ENCODE results near the gene SORBS1.

The SORBS1 gene

GRCh38 chr10:95273393-95274312 is 287.5 kb downstream of the SORBS1 start:
- DNase-seq (ENCODE audit: low read depth in 2 of 2): no peak

- no peak for DNase-seq (ENCODE audit: low read depth in 2 of 2)
These were observed 292.7 kb downstream of the SORBS1 start for GRCh38 chr10:95268438-95268837.

GRCh38 chr10:95267251-95267650 is 293.9 kb downstream of the SORBS1 start:
- no peak for DNase-seq (ENCODE audit: low read depth in 2 of 2)

GRCh38 chr10:95266674-95267095 is 294.5 kb downstream of the SORBS1 start:
- DNase-seq (ENCODE audit: low read depth in 2 of 2): no peak

GRCh38 chr10:95265572-95265971 is 295.6 kb downstream of the SORBS1 start:
- no peak for DNase-seq (ENCODE audit: low read depth in 2 of 2)

GRCh38 chr10:95264227-95265051 is 296.7 kb downstream of the SORBS1 start:
- DNase-seq (ENCODE audit: low read depth in 2 of 2): no peak

GRCh38 chr10:95263864-95264226 is 297.3 kb downstream of the SORBS1 start:
- no peak for DNase-seq (ENCODE audit: low read depth in 2 of 2)

GRCh38 chr10:95262763-95263518 is 298.2 kb downstream of the SORBS1 start:
- no peak for DNase-seq (ENCODE audit: low read depth in 2 of 2)

GRCh38 chr10:95261926-95262325 is 299.2 kb downstream of the SORBS1 start:
- DNase-seq (ENCODE audit: low read depth in 2 of 2): no peak
